ENCODE data around the gene ATG7.
A peak's percentile ranks its signal among the peaks of the same experiment; 100 is the strongest.

ATG7 gene

DNA sequence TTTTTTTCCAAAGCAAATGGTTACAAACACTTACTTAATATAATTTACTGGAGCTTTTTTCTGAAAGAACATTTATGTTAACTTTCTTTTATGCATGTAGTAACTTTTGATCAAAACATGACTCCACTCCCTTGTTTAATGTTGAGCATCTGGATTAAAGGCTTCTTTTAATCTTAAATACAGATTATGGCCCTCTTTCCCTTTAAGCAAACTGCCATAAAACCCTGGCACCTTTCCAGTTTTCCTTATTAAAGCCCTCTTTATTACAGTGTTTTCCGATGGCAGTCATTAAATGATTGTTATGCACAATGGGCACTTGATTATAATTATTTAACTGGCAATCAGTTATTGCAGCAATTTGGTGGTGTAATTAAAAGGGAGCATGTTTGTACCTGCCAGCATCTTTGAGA lies 204.5 kb downstream of the ATG7 start:
- H3K4me3 ChIP-seq (ENCODE audit: low read depth, low read length): no peak overlapping the region
- no peak for TF ChIP-seq CTCF (IDR thresholded peaks at IDR 0.05; ENCODE audit: low read depth, low read length, missing control alignments)
- in situ Hi-C loops (cut with HindIII; ENCODE audit: low sequenced_read_pairs): no loop called here
- DNase-seq (ENCODE audit: low read depth): no peak

- in situ Hi-C loops (cut with HindIII; ENCODE audit: low sequenced_read_pairs): no loop called here
- DNase-seq (ENCODE audit: low read depth): peak; percentile 70
- H3K4me3 ChIP-seq (ENCODE audit: low read depth, low read length): no peak overlapping the region
- no peak for TF ChIP-seq CTCF (IDR thresholded peaks at IDR 0.05; ENCODE audit: low read depth, low read length, missing control alignments)
These were observed 205.3 kb downstream of the ATG7 start for GRCh38 chr3:11477407-11477911.

DNA sequence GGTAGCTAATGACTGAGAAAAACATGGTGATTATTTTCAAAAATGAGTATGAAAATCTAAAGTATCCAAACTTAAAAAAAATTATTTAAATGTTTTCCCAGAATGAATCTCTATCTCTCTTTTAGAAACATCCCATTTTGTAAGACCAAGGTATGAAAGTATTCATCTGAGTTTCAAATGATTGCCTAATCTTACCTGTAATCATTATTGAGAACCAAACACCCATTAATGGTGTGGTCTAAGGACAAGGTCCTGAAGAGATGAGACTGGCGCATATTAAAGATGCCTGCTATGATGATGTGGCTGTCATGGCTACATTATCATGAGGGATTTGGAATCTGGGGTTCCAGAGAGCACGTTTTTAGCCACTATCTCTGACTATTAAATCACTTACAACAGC lies 206.0 kb downstream of the ATG7 start:
- in situ Hi-C loops (cut with HindIII; ENCODE audit: low sequenced_read_pairs): no loop called here
- DNase-seq (ENCODE audit: low read depth): no peak
- no peak for TF ChIP-seq CTCF (IDR thresholded peaks at IDR 0.05; ENCODE audit: low read depth, low read length, missing control alignments)
- H3K4me3 ChIP-seq (ENCODE audit: low read depth, low read length): no peak overlapping the region

- H3K4me3 ChIP-seq (ENCODE audit: low read depth, low read length): no peak overlapping the region
- in situ Hi-C loops (cut with HindIII; ENCODE audit: low sequenced_read_pairs): no loop called here
- no peak for DNase-seq (ENCODE audit: low read depth)
- no peak for TF ChIP-seq CTCF (IDR thresholded peaks at IDR 0.05; ENCODE audit: low read depth, low read length, missing control alignments)
These were observed 207.0 kb downstream of the ATG7 start for GRCh38 chr3:11479221-11479620.

DNA sequence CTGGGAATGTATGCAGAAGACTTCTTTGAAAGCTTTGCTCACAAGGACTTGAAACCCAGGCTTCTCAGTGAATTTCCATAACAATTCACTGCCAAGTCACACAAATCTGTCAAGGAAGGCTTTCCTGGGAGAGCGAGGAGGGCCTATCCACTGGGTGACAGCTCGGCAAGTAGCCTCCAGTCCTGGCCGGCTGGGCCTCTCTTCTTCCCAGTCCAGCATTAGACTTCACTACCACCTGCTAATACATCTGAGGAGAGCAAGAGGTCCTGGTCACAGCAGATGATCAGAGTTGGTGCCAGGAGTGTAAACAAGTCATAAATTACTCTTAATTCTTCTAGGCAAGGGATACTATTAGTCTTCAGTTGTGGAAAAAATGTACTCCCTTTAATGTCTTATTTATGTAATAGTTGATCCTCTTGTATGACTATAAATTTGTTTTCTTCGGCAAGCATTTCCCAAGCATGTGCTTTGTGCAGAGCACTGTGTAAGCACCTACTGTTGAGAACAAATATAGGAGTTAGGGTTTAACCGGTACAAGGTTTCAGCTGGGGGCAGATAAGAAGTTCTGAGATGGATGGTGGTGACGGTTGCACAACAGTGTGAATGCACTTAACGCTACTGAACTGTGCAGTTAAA lies 208.6 kb downstream of the ATG7 start:
- no peak overlapping the region for H3K4me3 ChIP-seq (ENCODE audit: low read depth, low read length)
- no peak for TF ChIP-seq CTCF (IDR thresholded peaks at IDR 0.05; ENCODE audit: low read depth, low read length, missing control alignments)
- in situ Hi-C loops (cut with HindIII; ENCODE audit: low sequenced_read_pairs): no loop called here
- DNase-seq (ENCODE audit: low read depth): no peak

- TF ChIP-seq CTCF (IDR thresholded peaks at IDR 0.05; ENCODE audit: low read depth, low read length, missing control alignments): no peak
- DNase-seq (ENCODE audit: low read depth): no peak
- in situ Hi-C loops (cut with HindIII; ENCODE audit: low sequenced_read_pairs): no loop called here
- no peak overlapping the region for H3K4me3 ChIP-seq (ENCODE audit: low read depth, low read length)
These were observed 209.4 kb downstream of the ATG7 start for GRCh38 chr3:11481556-11481955.

All from astrocyte of the cerebellum (primary cell).